Measurements from ENCODE around the gene ZNF70.
A peak's percentile ranks its signal among the peaks of the same experiment; 100 is the strongest.

ZNF70 gene

DNA sequence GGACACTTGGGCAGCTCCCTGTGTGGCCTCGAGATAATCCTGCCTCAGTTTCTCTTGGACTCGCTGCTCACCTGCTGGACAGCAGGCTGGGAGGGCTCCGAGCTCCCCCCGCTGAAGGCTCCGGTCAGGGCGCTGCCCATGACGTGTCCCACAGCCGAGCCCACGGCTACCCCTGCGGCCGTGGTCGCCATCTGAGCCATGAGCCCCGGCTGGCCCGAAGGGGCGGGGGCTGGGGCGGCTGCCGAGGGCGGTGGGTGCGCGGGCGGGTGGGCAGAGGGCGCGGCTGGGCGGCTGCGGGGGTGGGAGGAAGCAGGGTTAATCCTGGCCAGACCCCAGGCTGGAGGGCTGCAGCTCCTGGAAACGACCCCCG lies 16.4 kb upstream of the ZNF70 start:
- H3K4me3 ChIP-seq (ENCODE audit: low read depth, low read length) = peak overlapping the region; percentile 91
- TF ChIP-seq, protein P1, sequence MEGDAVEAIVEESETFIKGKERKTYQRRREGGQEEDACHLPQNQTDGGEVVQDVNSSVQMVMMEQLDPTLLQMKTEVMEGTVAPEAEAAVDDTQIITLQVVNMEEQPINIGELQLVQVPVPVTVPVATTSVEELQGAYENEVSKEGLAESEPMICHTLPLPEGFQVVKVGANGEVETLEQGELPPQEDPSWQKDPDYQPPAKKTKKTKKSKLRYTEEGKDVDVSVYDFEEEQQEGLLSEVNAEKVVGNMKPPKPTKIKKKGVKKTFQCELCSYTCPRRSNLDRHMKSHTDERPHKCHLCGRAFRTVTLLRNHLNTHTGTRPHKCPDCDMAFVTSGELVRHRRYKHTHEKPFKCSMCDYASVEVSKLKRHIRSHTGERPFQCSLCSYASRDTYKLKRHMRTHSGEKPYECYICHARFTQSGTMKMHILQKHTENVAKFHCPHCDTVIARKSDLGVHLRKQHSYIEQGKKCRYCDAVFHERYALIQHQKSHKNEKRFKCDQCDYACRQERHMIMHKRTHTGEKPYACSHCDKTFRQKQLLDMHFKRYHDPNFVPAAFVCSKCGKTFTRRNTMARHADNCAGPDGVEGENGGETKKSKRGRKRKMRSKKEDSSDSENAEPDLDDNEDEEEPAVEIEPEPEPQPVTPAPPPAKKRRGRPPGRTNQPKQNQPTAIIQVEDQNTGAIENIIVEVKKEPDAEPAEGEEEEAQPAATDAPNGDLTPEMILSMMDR (IDR thresholded peaks at IDR 0.05; ENCODE audit: borderline replicate concordance, insufficient read depth, low read depth, low read length) = no peak

DNA sequence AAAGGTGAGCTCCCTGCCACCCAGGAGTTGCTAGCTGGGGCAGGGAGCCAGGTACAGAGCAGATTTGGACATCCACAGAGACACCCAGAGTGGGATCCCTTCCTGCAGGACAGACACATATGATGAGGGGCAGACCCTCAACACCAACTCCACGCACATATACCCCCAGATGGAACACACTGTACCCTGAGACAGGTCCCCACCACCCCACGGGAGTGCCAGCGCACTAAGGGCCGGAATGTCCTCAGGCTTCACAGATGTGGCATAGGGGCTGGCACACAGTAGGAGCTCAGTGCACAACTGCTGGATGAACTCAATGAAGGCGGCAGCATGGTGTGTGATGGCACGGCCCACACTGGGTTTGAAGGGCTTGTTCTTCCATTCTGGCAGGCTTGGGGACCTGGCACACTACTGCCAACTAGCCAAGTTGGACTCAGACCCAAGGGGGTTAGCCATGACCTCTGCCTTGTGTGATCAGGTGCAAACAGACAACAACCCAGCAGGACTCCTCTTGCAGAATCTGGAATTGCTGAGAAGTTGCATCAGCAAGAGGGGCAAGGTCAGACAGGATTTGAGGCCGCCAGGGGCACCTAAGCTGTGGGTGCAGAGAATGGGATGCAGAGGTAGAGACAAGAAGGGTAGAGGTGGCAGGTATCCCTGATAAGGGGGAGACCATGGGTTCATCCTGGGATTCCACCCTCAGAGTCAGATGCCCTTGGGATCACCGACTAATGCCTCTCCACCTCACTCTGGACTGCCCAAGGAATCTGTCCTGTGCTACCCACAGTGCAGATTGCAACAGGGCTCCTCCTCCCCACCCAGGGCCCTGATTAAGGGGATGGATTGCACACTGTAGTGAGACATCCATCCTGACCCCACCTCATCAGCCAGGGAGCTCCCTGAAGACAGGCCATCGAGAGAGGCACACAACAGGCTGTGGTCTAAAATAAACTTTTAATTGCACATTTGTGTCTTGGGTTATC lies 14.3 kb upstream of the ZNF70 start:
- TF ChIP-seq, protein P1 (IDR thresholded peaks at IDR 0.05; ENCODE audit: borderline replicate concordance, insufficient read depth, low read depth, low read length) = no peak
- H3K4me3 ChIP-seq (ENCODE audit: low read depth, low read length) = no peak overlapping the region

DNA sequence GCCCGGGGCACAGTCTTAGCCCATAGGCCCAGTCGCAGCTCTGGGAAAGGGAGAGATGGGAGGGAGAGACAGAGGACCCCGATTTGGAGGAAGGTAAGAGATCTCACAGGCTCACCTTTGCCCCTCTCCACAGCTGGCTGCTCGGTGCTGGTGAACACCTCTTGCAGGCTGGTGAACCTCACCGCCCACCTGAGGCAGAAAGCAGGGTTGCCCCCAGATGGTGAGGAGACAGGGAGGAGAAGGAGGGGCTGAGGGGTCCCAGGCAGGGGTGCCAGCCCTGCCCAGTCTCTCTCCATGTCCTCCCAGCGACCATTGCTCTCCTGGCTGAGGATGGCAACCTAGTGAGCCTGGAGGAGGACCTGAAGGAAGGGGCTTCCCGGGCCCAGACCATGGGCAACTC lies 13.0 kb upstream of the ZNF70 start:
- peak overlapping the region; percentile 38 for H3K4me3 ChIP-seq (ENCODE audit: low read depth, low read length)
- TF ChIP-seq, protein P1 (IDR thresholded peaks at IDR 0.05; ENCODE audit: borderline replicate concordance, insufficient read depth, low read depth, low read length) = no peak

DNA sequence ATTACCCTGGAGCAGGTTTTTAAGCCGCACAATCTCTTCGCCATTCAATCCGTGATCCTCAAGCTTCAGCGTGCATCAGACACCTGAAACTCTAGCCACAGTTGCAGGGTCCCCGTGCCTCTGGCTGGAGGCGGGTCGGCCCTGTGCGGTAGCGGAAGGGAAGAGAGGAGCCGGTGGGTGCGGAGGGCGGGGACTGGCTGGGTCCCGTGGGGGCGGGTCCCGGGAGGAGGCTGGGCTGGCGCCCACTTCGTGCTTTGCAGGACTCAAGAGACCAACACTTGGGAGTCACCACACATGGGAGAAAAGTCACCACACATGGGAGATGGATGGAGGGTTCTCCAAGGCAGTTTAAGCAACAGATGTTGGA lies 12.7 kb upstream of the ZNF70 start:
- TF ChIP-seq, protein P1 (IDR thresholded peaks at IDR 0.05; ENCODE audit: borderline replicate concordance, insufficient read depth, low read depth, low read length) = no peak
- peak overlapping the region; percentile 38 for H3K4me3 ChIP-seq (ENCODE audit: low read depth, low read length)

DNA sequence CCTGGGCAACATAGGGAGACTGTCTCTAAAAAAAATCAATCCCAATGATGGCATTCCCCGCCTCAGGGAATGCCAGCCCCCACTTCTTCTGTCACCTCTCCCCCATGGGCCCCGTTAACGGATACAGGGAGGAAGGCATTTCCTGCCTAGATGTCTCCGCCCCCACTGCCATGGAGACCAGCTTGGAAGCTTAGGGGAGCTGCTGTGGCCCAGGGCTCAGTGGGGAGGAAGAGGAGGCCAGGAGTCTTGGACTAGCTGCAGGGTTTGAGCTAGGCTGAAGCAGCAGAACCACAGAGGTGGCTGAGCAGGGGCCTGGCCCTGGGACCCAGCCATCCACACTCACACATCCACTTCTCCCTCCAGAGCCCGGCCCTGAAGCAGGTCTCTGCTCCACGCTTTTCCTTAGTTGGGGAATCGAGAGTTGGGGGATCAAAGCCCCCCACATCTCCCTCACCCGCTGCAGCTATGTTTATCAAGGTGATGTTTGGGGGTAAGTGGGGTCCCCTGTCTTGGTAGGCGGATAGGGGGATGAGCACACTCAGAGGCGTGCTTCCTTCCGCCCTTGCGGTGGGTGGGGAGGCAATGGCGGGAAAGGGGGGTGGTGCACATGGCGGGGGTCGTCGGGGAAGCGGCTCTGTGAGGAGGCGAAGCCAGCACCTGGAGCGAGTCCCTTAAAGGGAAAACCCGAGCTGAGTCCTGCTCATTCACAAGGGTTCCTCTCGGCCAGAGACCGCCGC lies 12.1 kb upstream of the ZNF70 start, which contains the start of gene C22orf15:
C22orf15 (plus strand) TSS at position 149 of the 737 bp plus-strand sequence; CDS start at position 466, 317 bp downstream.
- H3K4me3 ChIP-seq (ENCODE audit: low read depth, low read length) = peak within 1 kb of the TSS; percentile 38
- TF ChIP-seq, protein P1 (IDR thresholded peaks at IDR 0.05; ENCODE audit: borderline replicate concordance, insufficient read depth, low read depth, low read length) = no peak

DNA sequence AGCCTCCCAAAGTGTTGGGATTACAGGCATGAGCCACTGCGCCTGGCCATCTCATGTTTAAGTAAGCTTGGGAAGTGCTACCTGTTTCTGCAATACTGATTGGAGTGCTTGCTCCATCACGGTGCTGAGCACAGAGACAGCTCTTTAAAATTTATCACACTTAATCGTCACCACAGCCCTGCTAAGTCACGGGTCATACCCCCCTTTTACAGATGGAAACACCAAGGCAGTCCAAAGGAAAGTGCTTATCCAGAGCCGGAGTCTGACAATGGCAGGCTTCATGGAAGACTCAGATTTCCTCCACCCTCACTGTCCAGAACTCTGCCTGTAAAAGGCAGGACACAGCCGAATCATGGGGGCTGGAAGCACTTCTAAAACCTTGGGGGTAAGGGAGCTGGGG lies 9.1 kb upstream of the ZNF70 start:
- H3K4me3 ChIP-seq (ENCODE audit: low read depth, low read length) = no peak overlapping the region
- TF ChIP-seq, protein P1 (IDR thresholded peaks at IDR 0.05; ENCODE audit: borderline replicate concordance, insufficient read depth, low read depth, low read length) = no peak

All from GM12875 (cell line).